ENCODE results near the gene DNMT3A. TPM values are rescaled to one million over a fixed set of nuclear protein-coding genes. Genes with fewer than 3 reads are reported as not detected.

The DNMT3A gene
- total RNA-seq, 3 donors from 2014 or later (not counting 1 experiment from before 2014, with no cell fraction given) = 36.3 to 60.7 (median 45.2) TPM

DNA sequence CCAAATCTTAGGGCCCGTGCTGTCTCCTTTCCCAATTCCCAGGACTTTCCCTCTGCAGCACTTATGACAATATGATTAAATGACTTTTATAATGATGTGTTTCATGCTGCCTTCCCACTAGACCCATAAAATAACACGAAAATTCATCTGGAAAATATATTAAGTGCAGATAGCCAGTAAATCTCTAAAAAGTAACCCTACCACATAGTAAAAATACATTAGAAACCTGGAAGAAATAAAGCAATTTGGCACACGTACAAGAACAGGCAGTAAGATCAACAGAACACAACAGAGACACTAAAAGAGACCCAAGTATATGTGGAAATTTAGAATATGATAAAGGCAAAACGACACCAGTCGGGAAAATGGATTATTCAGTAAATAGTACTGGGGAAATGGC is 143.1 kb downstream of the DNMT3A start:
- no peak overlapping the region for H3K27ac Mint-ChIP-seq
- ATAC-seq = no peak
- DNase-seq = no peak

DNA sequence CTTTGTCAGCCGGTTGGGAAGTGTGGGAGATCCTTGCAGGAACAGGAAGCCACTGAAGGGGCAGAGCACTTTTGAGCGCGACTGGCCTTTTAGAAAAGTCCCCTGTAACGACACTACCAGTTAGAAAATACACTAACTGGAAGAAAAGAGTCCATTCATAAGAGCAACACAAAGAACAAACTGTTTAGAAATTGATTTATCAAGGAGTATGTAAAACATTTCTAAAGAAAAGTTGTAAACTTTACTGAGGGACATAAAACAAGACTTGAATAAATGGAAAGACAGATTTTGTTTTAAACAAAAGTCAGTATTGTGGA is 143.6 kb downstream of the DNMT3A start:
- Histone ChIP-seq H3K27ac (ENCODE audit: low read length) (no peak overlapping the region), H3K4me1 (ENCODE audit: control insufficient read depth, insufficient read depth, low read length) (peaks cover 18% of the 10 kb centered on the region), H3K36me3 (ENCODE audit: control insufficient read depth, insufficient read depth, low read length) (no peaks in the 10 kb centered on the region), H3K27me3 (ENCODE audit: control insufficient read depth, insufficient read depth, low read length) (no peaks in the 10 kb centered on the region), H3K4me3 (ENCODE audit: low read length) (no peak overlapping the region), H3K9me3 (ENCODE audit: control insufficient read depth, insufficient read depth, low read length) (no peaks in the 10 kb centered on the region)
- WGBS (ENCODE audit: insufficient coverage) = 49% methylated on average over 3 of the region's 4 CpGs
- no peak overlapping the region for H3K27ac Mint-ChIP-seq
- H3K9me3 Mint-ChIP-seq = no peaks in the 10 kb centered on the region
- DNase-seq = no peak
- H3K27me3 Mint-ChIP-seq (ENCODE audit: low read depth in 2 of 2) = peaks cover 0 to 2% of the 10 kb centered on the region in 2 donors
- intact Hi-C loops (cut with micrococcal nuclease) = loop anchor here (5.0 kb wide), 1 partner anchor 369 kb away; no protein-coding TSS in a partner anchor
- ATAC-seq = no peak
- H3K4me1 Mint-ChIP-seq = no peaks in the 10 kb centered on the region
- H3K36me3 Mint-ChIP-seq = no peaks in the 10 kb centered on the region
- no peak overlapping the region for H3K4me3 Mint-ChIP-seq
- TF ChIP-seq, protein P1, sequence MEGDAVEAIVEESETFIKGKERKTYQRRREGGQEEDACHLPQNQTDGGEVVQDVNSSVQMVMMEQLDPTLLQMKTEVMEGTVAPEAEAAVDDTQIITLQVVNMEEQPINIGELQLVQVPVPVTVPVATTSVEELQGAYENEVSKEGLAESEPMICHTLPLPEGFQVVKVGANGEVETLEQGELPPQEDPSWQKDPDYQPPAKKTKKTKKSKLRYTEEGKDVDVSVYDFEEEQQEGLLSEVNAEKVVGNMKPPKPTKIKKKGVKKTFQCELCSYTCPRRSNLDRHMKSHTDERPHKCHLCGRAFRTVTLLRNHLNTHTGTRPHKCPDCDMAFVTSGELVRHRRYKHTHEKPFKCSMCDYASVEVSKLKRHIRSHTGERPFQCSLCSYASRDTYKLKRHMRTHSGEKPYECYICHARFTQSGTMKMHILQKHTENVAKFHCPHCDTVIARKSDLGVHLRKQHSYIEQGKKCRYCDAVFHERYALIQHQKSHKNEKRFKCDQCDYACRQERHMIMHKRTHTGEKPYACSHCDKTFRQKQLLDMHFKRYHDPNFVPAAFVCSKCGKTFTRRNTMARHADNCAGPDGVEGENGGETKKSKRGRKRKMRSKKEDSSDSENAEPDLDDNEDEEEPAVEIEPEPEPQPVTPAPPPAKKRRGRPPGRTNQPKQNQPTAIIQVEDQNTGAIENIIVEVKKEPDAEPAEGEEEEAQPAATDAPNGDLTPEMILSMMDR (IDR thresholded peaks at IDR 0.05) = no peak

More for the DNA sequence above, 143.1 kb downstream of the DNMT3A start:
- WGBS (ENCODE audit: insufficient coverage) = no CpG with 5 or more reads among the region's 5 CpGs
- no peak overlapping the region for H3K4me3 Mint-ChIP-seq
- H3K4me1 Mint-ChIP-seq = no peaks in the 10 kb centered on the region
- H3K27me3 ChIP-seq (ENCODE audit: control insufficient read depth, insufficient read depth, low read length) = no peaks in the 10 kb centered on the region
- no peak overlapping the region for H3K27ac ChIP-seq (ENCODE audit: low read length)
- H3K27me3 Mint-ChIP-seq (ENCODE audit: low read depth in 2 of 2) = peaks cover 0 to 2% of the 10 kb centered on the region in 2 donors
- intact Hi-C loops (cut with micrococcal nuclease) = loop anchor here (5.0 kb wide), 1 partner anchor 369 kb away; no protein-coding TSS in a partner anchor
- no peaks in the 10 kb centered on the region for H3K9me3 ChIP-seq (ENCODE audit: control insufficient read depth, insufficient read depth, low read length)
- H3K36me3 ChIP-seq (ENCODE audit: control insufficient read depth, insufficient read depth, low read length) = no peaks in the 10 kb centered on the region
- TF ChIP-seq, protein P1 (IDR thresholded peaks at IDR 0.05) = no peak
- H3K36me3 Mint-ChIP-seq = no peaks in the 10 kb centered on the region
- H3K4me3 ChIP-seq (ENCODE audit: low read length) = no peak overlapping the region
- peaks cover 22% of the 10 kb centered on the region for H3K4me1 ChIP-seq (ENCODE audit: control insufficient read depth, insufficient read depth, low read length)
- H3K9me3 Mint-ChIP-seq = no peaks in the 10 kb centered on the region

DNA sequence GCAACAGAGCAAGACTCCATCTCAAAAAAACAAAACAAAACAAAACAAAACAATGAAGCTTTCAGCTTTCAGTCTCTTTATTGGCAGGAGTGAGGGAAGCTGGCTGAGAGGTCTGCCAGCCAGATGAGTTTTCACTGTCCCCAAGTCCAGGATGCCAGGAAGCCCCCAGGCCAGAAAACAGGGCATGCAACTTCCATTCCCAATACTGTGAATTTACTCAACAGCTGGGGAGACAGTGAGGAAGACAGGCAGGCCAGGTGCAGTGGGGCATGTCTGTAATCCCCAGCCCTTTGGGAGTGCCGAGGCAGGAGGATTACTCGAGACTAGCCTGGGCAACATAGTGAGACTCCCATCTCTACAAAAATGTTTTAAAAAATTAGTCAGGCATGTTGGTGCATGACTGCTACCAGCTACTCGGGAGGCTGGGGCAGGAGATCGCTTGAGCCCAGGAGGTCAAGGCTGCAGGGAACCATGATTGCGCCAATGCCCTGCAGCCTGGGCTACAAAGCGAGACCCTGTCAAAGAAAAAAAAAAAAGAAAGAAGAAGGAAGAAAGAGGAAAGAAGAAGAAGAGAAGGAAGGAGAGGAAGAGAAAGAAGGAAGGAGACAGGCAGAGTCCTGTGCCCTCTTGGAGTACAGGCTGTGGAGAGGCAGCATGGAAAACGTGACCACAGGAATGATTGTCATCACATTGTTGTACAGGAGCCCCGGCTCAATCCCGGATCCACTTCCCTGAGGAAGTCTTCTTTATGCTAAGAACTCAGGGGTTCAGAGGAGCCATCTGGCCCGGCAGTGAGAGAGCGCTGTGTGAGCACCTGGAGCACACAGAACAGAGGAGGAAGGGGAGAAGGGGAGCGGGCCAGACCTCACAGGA is 144.2 kb downstream of the DNMT3A start:
- Mint-ChIP-seq H3K4me3 (no peak overlapping the region), H3K27me3 (ENCODE audit: low read depth in 2 of 2) (peaks cover 0 to 2% of the 10 kb centered on the region in 2 donors), H3K36me3 (no peaks in the 10 kb centered on the region), H3K27ac (no peak overlapping the region), H3K4me1 (no peaks in the 10 kb centered on the region), H3K9me3 (no peaks in the 10 kb centered on the region)
- no peaks in the 10 kb centered on the region for H3K36me3 ChIP-seq (ENCODE audit: control insufficient read depth, insufficient read depth, low read length)
- no peak overlapping the region for H3K4me3 ChIP-seq (ENCODE audit: low read length)
- ATAC-seq = no peak
- WGBS (ENCODE audit: insufficient coverage) = 64% methylated on average over 12 of the region's 12 CpGs
- no peak for DNase-seq
- no peak overlapping the region for H3K27ac ChIP-seq (ENCODE audit: low read length)
- TF ChIP-seq, protein P1 (IDR thresholded peaks at IDR 0.05) = no peak
- H3K27me3 ChIP-seq (ENCODE audit: control insufficient read depth, insufficient read depth, low read length) = no peaks in the 10 kb centered on the region
- H3K4me1 ChIP-seq (ENCODE audit: control insufficient read depth, insufficient read depth, low read length) = peaks cover 12% of the 10 kb centered on the region
- H3K9me3 ChIP-seq (ENCODE audit: control insufficient read depth, insufficient read depth, low read length) = no peaks in the 10 kb centered on the region
- intact Hi-C loops (cut with micrococcal nuclease) = loop anchor here (5.0 kb wide), 1 partner anchor 370 kb away; no protein-coding TSS in a partner anchor

Measured in natural killer cell (primary cell).